GM10266 (cell line): ENCODE measurements around the gene C3orf80.
"Not testable (repeated sequence)": the region's sequence is repeated elsewhere in the genome, so short reads cannot be mapped to it uniquely, and the experiment has no call there.

Experiments
- DNase-seq: peaks from one replicate; pipeline ENCODE4 v3.0.0; 2012; ENCODE audit errors: extremely low spot score
- CTCF ChIP-seq: IDR thresholded peaks from 2 replicates; pipeline ENCODE4 v1.5.1; 2012; ENCODE audit warnings: mild to moderate bottlenecking, low read depth; ENCODE audit not compliant: control insufficient read depth, insufficient read depth; ENCODE audit errors: missing control alignments

C3orf80 gene

GRCh38 chr3:160225176-160226025 is at the start of gene C3orf80:
C3orf80 (plus strand) TSS chr3:160225422; CDS start chr3:160225636, 214 bp downstream.
- DNase-seq: peak; percentile 79
- TF ChIP-seq CTCF: peak; percentile 52

- no peak for TF ChIP-seq CTCF
- no peak for DNase-seq
Observed at GRCh38 chr3:160176923-160177322, 48.3 kb upstream of the C3orf80 start.

GRCh38 chr3:160178661-160179060 is 46.6 kb upstream of the C3orf80 start:
- not testable (repeated sequence) for DNase-seq

GRCh38 chr3:160179403-160179802 is 45.8 kb upstream of the C3orf80 start:
- not testable (repeated sequence) for DNase-seq

GRCh38 chr3:160179906-160180305 is 45.3 kb upstream of the C3orf80 start:
- TF ChIP-seq CTCF: no peak

GRCh38 chr3:160180581-160181216 is 44.5 kb upstream of the C3orf80 start:
- peak; percentile 42 for DNase-seq
- TF ChIP-seq CTCF: no peak

More at GRCh38 chr3:160179906-160180305, 45.3 kb upstream of the C3orf80 start:
- no peak for DNase-seq

- DNase-seq: peak; percentile 45
- no peak for TF ChIP-seq CTCF
Observed at GRCh38 chr3:160183345-160184076, 41.7 kb upstream of the C3orf80 start.

- DNase-seq: no peak
- no peak for TF ChIP-seq CTCF
Observed at GRCh38 chr3:160184655-160185054, 40.6 kb upstream of the C3orf80 start.
